ENCODE measurements around the gene RAD51B. TPM values are rescaled to one million over a fixed set of nuclear protein-coding genes. Genes with fewer than 3 reads are reported as not detected.
A peak's percentile ranks its signal among the peaks of the same experiment; 100 is the strongest.

The RAD51B gene
- total and polyA plus RNA-seq, 8 donors: 1.8 to 30.7 (median 15.3) TPM

DNA sequence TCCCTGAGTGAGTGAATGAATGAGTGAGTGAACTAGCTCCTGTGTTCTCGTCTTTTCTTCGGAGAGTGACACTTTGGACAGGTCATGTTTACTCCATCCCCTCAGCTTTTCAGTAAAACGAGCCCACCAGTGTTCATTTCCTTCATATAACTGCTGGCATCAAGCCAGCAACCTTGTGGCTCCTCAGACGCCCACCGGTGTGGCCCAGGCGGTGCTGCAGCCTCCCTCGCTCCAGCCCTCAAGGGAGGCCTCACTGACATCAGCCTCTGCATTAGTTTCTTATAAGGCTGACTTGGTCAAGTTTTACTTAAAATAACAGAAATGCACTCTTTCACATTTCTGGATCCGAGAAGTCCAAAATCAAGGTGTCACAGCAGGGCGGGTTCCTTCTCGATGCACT lies 785.2 kb downstream of the RAD51B start:
- H3K4me1 ChIP-seq: peaks cover 29 to 51% (median 43%) of the 10 kb centered on the region in 4 donors
- WGBS, 5 donors: 71 to 94% (median 84%) methylated on average over 8 to 10 of the region's 10 CpGs
- H3K9me3 ChIP-seq: peaks cover 0 to 6% (median 0%) of the 10 kb centered on the region in 4 donors
- intact Hi-C loops (cut with DNase I; ENCODE audit: low total_unique reads): no loop called here
- no peak overlapping the region for H3K4me3 ChIP-seq
- no peaks in the 10 kb centered on the region for H3K27me3 ChIP-seq
- H3K36me3 ChIP-seq: no peaks in the 10 kb centered on the region
- DNase-seq: no peak
- no peak for TF ChIP-seq POLR2AphosphoS5 (IDR thresholded peaks at IDR 0.05)
- TF ChIP-seq, protein P1, sequence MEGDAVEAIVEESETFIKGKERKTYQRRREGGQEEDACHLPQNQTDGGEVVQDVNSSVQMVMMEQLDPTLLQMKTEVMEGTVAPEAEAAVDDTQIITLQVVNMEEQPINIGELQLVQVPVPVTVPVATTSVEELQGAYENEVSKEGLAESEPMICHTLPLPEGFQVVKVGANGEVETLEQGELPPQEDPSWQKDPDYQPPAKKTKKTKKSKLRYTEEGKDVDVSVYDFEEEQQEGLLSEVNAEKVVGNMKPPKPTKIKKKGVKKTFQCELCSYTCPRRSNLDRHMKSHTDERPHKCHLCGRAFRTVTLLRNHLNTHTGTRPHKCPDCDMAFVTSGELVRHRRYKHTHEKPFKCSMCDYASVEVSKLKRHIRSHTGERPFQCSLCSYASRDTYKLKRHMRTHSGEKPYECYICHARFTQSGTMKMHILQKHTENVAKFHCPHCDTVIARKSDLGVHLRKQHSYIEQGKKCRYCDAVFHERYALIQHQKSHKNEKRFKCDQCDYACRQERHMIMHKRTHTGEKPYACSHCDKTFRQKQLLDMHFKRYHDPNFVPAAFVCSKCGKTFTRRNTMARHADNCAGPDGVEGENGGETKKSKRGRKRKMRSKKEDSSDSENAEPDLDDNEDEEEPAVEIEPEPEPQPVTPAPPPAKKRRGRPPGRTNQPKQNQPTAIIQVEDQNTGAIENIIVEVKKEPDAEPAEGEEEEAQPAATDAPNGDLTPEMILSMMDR (IDR thresholded peaks at IDR 0.05): no peak
- TF ChIP-seq EP300 (IDR thresholded peaks at IDR 0.05): no peak
- no peak for TF ChIP-seq POLR2A (IDR thresholded peaks at IDR 0.05)
- H3K27ac ChIP-seq: no peak overlapping the region

DNA sequence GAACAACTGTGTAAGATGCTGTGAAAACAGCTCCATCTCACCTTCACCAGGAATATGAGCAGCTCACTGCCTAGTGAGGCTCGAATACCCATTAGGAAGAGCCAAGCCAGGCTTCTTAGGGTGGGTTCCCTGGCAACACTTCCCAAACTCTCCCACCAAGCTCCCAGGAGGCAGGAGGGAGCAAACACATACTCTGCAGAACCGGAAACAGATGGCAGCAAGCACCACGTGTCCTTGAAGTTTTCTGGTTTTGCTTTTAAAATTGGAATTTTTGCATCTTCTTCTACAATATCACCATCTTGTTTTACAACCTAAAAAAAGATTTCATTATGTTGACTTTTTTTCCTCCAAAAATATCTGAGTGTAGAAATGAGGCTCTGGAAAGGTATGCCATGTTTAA lies 786.6 kb downstream of the RAD51B start:
- TF ChIP-seq POLR2AphosphoS5 (IDR thresholded peaks at IDR 0.05) (no peak), POLR2A (IDR thresholded peaks at IDR 0.05) (no peak), EP300 (IDR thresholded peaks at IDR 0.05) (no peak)
- TF ChIP-seq, protein P1 (IDR thresholded peaks at IDR 0.05): no peak
- peak overlapping the region in 4 of 5 donors; percentile 17 to 88 (median 84) for H3K27ac ChIP-seq

DNA sequence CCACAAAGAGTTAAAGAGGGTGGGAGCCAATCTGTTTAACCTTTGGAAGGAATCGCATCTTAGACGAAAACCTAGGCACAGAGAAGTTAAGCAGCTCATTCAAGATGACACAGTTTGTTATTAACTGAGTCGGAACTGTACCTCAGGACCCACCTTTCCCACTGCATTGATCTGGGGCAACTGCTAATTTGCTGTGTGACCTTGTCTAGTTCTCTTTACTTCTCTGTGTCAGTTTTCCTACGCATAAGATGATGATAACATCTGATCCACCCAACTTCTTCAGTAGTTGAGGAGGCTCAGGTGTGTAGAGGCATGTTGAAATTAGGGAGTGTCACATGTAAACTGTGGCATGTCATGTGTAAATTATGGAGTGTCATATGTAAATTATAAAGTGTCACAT lies 787.1 kb downstream of the RAD51B start:
- Histone ChIP-seq H3K4me3 (no peak overlapping the region), H3K4me1 (peaks cover 34 to 57% (median 44%) of the 10 kb centered on the region in 4 donors), H3K27ac (peak overlapping the region; percentile 71 to 88 (median 84)), H3K36me3 (no peaks in the 10 kb centered on the region), H3K27me3 (no peaks in the 10 kb centered on the region), H3K9me3 (peaks cover 0 to 6% (median 0%) of the 10 kb centered on the region in 4 donors)
- no peak for DNase-seq
- WGBS, 5 donors: 70 to 90% (median 76%) methylated on average over 4 of the region's 4 CpGs
- TF ChIP-seq EP300 (IDR thresholded peaks at IDR 0.05) (no peak), POLR2A (IDR thresholded peaks at IDR 0.05) (no peak), POLR2AphosphoS5 (IDR thresholded peaks at IDR 0.05) (no peak)
- TF ChIP-seq, protein P1 (IDR thresholded peaks at IDR 0.05): no peak
- intact Hi-C loops (cut with DNase I; ENCODE audit: low total_unique reads): no loop called here

More for the DNA sequence above, 786.6 kb downstream of the RAD51B start:
- H3K27me3 ChIP-seq: no peaks in the 10 kb centered on the region
- no peak overlapping the region for H3K4me3 ChIP-seq
- peaks cover 29 to 52% (median 40%) of the 10 kb centered on the region in 4 donors for H3K4me1 ChIP-seq
- 63 to 75% (median 73%) methylated on average over 3 of the region's 3 CpGs for WGBS, 5 donors
- DNase-seq: no peak
- H3K36me3 ChIP-seq: no peaks in the 10 kb centered on the region
- peaks cover 0 to 6% (median 0%) of the 10 kb centered on the region in 4 donors for H3K9me3 ChIP-seq
- intact Hi-C loops (cut with DNase I; ENCODE audit: low total_unique reads): no loop called here

GRCh38 chr14:68607081-68607866 lies 787.7 kb downstream of the RAD51B start:
- TF ChIP-seq POLR2A (IDR thresholded peaks at IDR 0.05) (no peak), EP300 (IDR thresholded peaks at IDR 0.05) (no peak), POLR2AphosphoS5 (IDR thresholded peaks at IDR 0.05) (no peak)
- TF ChIP-seq, protein P1 (IDR thresholded peaks at IDR 0.05): no peak
- Histone ChIP-seq H3K36me3 (no peaks in the 10 kb centered on the region), H3K4me1 (peaks cover 40 to 63% (median 50%) of the 10 kb centered on the region in 4 donors), H3K27ac (peak overlapping the region; percentile 71 to 88 (median 84)), H3K27me3 (no peaks in the 10 kb centered on the region), H3K9me3 (peaks cover 0 to 6% (median 0%) of the 10 kb centered on the region in 4 donors), H3K4me3 (no peak overlapping the region)
- intact Hi-C loops (cut with DNase I; ENCODE audit: low total_unique reads): no loop called here
- 27 to 36% (median 34%) methylated on average over 17 of the region's 17 CpGs for WGBS, 5 donors
- peak; percentile 38 to 91 for DNase-seq
